Neural crest cell (in vitro differentiated cells): ENCODE results near the gene VAMP4. TPM values are rescaled to one million over a fixed set of nuclear protein-coding genes. Genes with fewer than 3 reads are reported as not detected.

Experiments used
- DNase-seq: peaks from one replicate; pipeline ENCODE4 v3.0.0; 2021; ENCODE audit warnings: low read depth, mixed read lengths, low spot score
- H3K27ac Mint-ChIP-seq: one replicate; pipeline ENCODE4 v1.8.0; 2021; ENCODE audit warnings: mild to moderate bottlenecking, mixed read lengths; ENCODE audit not compliant: unreplicated experiment
- H3K27me3 Mint-ChIP-seq: 2 replicates; pipeline ENCODE4 v1.8.0; 2021; ENCODE audit warnings: low read depth, mild to moderate bottlenecking, mixed read lengths
- H3K36me3 Mint-ChIP-seq: 2 replicates; pipeline ENCODE4 v1.8.0; 2021; ENCODE audit warnings: low read depth, mild to moderate bottlenecking, mixed read lengths
- H3K4me1 Mint-ChIP-seq: 2 replicates; pipeline ENCODE4 v1.8.0; 2021; ENCODE audit warnings: mixed read lengths
- H3K4me3 Mint-ChIP-seq: one replicate; pipeline ENCODE4 v1.8.0; 2021; ENCODE audit warnings: mild to moderate bottlenecking, mixed read lengths
- H3K9me3 Mint-ChIP-seq: 2 replicates; pipeline ENCODE4 v1.8.0; 2021; ENCODE audit warnings: mixed read lengths
- CTCF ChIP-seq: fragments of 200-600 bp; sonication (generic); conservative IDR thresholded peaks from 2 replicates; pipeline ENCODE4 v1.5.0; 2021; ENCODE audit warnings: antibody characterized with exemption, mild to moderate bottlenecking
- total RNA-seq: library from RNA; stranded (reverse); gene quantifications from 2 replicates; pipeline ENCODE4 v1.2.1, GENCODE V29; 2021

Gene VAMP4
- total RNA-seq, 1 donor from 2014 or later, result 10.3 TPM

GRCh38 chr1:171716616-171717015, 25.2 kb downstream of the VAMP4 start:
- no peak for DNase-seq
- peaks cover 9% of the 10 kb centered on the region for H3K36me3 Mint-ChIP-seq
- H3K4me3 Mint-ChIP-seq, result no peak overlapping the region
- no peaks in the 10 kb centered on the region for H3K27me3 Mint-ChIP-seq
- peaks cover 3% of the 10 kb centered on the region for H3K9me3 Mint-ChIP-seq
- H3K4me1 Mint-ChIP-seq, result no peaks in the 10 kb centered on the region
- no peak for TF ChIP-seq CTCF
- H3K27ac Mint-ChIP-seq, result no peak overlapping the region

- no peaks in the 10 kb centered on the region for H3K9me3 Mint-ChIP-seq
- TF ChIP-seq CTCF, result peak; percentile 69
- DNase-seq, result no peak
- no peak overlapping the region for H3K4me3 Mint-ChIP-seq
- H3K4me1 Mint-ChIP-seq, result no peaks in the 10 kb centered on the region
- peaks cover 5% of the 10 kb centered on the region for H3K36me3 Mint-ChIP-seq
- H3K27ac Mint-ChIP-seq, result no peak overlapping the region
- no peaks in the 10 kb centered on the region for H3K27me3 Mint-ChIP-seq
Measured at GRCh38 chr1:171715813-171716251, 26.0 kb downstream of the VAMP4 start.

DNA sequence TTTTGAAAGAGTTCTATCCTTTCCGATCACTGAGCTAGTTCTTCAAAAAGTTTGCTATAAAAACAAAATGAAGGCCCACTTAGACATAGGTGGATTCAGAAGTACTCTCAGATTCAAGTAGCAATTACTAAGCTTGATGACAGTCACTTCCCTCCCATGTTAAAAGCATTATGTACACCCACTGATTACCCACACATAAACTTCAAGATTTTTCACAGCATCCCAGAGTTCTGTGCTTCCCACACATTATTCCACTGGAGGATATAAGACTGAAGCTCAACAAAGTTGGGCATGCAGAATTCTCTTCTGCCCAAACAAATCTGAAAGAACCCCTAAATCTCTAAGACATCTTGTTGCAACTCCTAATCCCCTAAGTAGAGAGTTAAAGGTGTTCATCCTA, 29.5 kb downstream of the VAMP4 start:
- no peak for TF ChIP-seq CTCF
- Mint-ChIP-seq H3K4me3 (no peak overlapping the region), H3K27me3 (no peaks in the 10 kb centered on the region), H3K4me1 (no peaks in the 10 kb centered on the region), H3K36me3 (no peaks in the 10 kb centered on the region), H3K27ac (no peak overlapping the region), H3K9me3 (no peaks in the 10 kb centered on the region)
- no peak for DNase-seq

DNA sequence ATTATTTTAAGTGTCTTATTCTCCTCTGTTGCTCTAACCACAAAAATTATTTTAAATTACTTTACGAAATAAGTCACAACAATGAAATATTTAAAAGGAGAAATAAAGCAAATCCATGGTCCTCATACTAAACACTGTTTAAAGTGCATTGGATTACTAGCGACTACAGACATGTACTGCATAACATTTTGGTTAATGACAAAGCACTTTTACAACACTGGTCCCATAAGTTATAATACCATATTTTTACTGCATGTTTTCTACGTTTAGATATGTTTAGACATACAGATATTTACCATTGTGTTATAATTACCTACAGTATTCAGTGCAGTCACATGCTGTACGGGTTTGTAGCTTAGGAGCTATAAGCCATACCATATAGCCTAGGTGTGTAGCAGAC, 30.2 kb downstream of the VAMP4 start:
- no peaks in the 10 kb centered on the region for H3K27me3 Mint-ChIP-seq
- no peaks in the 10 kb centered on the region for H3K36me3 Mint-ChIP-seq
- TF ChIP-seq CTCF, result no peak
- no peak overlapping the region for H3K27ac Mint-ChIP-seq
- no peaks in the 10 kb centered on the region for H3K4me1 Mint-ChIP-seq
- H3K4me3 Mint-ChIP-seq, result no peak overlapping the region
- DNase-seq, result no peak
- no peaks in the 10 kb centered on the region for H3K9me3 Mint-ChIP-seq

- H3K27me3 Mint-ChIP-seq, result no peaks in the 10 kb centered on the region
- H3K4me1 Mint-ChIP-seq, result no peaks in the 10 kb centered on the region
- TF ChIP-seq CTCF, result no peak
- no peak for DNase-seq
- H3K9me3 Mint-ChIP-seq, result no peaks in the 10 kb centered on the region
- no peaks in the 10 kb centered on the region for H3K36me3 Mint-ChIP-seq
- no peak overlapping the region for H3K4me3 Mint-ChIP-seq
- no peak overlapping the region for H3K27ac Mint-ChIP-seq
Measured at GRCh38 chr1:171707583-171707982, 34.3 kb downstream of the VAMP4 start.

DNA sequence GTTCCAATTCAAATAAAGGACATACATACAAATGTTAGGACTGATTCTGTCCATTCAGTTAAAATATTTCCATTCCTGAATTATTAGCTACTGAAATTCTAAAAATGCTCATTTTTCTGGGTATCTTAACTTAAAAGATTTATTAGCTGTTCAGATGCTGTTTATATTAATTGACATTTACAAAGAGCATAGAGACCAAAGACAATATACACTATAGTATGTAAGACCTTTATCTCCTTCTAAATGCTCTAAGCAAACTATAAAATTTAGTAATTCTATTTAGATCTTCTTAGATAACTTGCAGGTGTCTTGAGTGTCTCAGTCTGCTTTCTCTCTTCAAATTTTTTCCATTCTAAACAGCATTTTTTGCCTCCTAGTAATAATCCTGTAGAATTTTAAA, 39.3 kb downstream of the VAMP4 start:
- DNase-seq, result no peak
- no peak for TF ChIP-seq CTCF
- Mint-ChIP-seq H3K27me3 (no peaks in the 10 kb centered on the region), H3K4me1 (peaks cover 10% of the 10 kb centered on the region), H3K36me3 (peaks cover 4% of the 10 kb centered on the region), H3K27ac (no peak overlapping the region), H3K9me3 (no peaks in the 10 kb centered on the region), H3K4me3 (no peak overlapping the region)
